HG02943 (cell line): ENCODE data around the gene TCEA2.

Experiments
- ATAC-seq: cut with Tn5 transposase; IDR thresholded peaks from one replicate; pipeline ENCODE4 v1.9.1; 2021; ENCODE audit warnings: mild to moderate bottlenecking, low read depth, moderate library complexity; ENCODE audit not compliant: unreplicated experiment

The TCEA2 gene

DNA sequence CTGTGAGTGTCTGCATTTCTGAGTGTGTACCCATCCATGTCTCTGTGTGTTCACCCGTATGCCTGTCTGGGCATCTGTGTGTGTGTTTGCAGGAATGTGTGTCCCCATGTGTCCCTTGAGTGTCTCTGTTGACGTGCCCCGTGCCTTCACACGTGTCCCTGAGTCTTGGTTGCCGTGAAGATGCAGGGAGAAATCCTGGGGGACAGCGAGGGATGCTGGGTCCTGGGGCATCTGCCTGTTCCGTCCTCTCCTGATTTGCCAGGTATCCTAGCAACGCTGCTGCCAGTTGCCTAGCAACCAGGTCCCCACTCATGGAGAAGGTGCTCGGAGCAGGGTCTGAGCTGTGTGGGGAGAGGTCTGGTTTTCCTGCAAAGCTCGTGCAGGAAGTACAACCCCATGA lies 27.2 kb downstream of the TCEA2 start:
- ATAC-seq = no peak

DNA sequence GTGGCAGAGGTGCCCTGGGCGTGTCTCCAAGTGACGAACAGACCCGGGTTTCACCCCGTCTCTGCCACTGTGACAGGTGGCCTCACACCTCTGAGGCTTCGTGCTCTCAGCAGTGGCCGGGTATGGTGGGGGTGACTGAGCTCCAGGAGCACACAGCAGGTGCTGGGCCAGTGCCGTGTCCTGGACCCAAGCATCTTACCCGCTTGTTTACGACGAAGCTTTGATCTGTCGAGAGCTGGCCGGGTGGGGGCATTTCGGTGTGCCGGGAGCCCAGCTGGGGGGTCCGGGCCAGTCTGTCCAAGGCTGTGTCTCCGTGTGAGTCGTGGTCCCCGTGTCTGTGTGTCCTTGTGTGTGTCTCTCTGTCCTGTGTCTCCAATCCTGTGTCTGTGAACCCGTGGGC lies 28.3 kb downstream of the TCEA2 start:
- no peak for ATAC-seq

DNA sequence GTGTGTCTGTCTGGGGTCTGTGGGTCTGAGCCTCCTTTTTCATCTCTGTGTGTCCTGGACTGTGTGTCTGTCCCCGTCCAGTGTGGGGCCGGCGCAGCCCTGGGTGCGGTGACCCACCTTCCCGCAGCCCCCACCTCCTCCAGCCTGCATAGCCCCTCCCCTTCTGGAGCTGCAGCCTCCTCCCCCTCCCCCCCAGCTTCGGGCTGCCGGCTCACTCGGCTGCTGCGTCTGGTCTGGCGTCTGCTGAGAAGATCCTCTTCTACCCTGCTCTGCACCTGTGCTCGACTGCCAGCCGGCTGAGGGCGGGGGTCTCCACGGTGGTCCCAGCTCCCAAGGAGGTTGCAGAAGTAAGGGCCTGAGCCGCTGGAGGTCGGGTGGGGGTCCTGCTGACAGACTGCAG lies 28.8 kb downstream of the TCEA2 start:
- ATAC-seq = no peak

DNA sequence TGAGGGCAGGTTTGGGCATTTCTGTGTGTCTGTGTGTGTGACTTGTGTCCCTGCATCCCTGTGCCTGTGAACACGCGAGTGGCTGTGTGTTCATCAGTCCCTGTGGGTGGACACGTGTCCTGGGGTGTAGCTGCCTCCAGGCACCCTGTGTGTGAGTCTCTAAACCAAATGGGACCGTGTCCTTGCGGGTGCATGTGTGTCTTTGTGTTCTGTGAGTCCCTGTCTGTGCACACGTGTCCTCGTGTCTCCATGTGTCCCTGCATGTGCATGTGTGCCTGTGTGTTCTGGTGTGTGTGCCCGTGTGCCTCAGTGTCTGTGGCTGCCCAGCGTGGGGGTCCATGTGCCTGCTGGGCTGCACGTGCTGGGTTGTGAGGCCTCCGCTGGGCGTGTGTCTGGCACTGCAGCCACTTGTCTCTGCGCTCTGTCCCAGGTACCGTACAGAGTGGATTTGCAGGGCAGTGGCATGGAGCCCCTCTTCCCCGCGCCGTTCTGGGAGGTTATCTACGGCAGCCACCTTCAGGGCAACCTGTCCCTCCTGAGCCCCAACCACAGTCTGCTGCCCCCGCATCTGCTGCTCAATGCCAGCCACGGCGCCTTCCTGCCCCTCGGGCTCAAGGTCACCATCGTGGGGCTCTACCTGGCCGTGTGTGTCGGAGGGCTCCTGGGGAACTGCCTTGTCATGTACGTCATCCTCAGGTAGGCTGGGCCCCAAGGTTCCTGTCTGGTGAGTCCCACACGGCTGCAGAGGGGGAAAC lies 29.4 kb downstream of the TCEA2 start:
- ATAC-seq = no peak

DNA sequence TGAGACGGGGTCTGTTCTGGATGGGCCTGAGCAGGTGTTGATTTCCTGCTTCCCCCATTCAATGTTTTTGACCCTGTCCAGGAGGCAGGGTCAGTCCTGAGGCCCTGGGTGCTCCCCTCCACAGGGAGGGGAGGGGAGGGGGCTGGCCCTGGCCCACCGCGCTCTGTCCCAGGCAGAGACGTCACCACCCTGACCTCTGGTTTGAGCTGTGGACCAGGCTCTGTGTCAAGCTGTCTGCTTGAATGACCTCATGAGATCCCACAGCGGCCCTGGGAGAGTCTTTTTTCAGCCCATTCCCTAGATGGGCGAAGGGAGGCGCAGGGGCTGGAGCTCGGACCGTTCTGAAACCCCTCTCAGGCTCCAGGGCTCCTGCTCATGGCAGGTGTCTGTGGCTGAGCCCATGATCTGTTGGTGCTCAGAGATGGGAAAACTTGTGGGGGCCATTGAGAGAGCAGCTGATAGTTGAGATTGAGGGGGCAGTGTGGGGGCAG lies 30.1 kb downstream of the TCEA2 start:
- ATAC-seq = no peak

DNA sequence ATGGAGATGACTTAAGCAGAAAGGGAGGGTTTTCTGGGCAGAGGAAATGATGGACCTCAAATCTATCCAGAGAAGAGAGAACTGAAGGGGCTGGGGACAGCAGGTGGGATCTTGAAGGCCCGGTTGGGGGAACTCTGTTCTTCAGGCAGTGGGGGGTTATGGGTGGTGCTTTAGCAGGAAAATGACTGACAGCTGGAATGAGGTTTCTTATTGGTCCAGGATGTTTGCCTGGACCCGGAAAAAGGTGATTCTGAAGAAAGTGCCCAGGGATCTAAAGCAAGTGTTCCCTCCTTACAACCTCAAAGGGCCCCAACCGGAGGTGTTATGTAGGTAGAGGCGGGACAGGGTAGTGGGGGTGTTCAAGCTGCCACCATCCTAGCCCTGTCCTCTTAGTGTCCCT lies 32.5 kb downstream of the TCEA2 start:
- no peak for ATAC-seq

DNA sequence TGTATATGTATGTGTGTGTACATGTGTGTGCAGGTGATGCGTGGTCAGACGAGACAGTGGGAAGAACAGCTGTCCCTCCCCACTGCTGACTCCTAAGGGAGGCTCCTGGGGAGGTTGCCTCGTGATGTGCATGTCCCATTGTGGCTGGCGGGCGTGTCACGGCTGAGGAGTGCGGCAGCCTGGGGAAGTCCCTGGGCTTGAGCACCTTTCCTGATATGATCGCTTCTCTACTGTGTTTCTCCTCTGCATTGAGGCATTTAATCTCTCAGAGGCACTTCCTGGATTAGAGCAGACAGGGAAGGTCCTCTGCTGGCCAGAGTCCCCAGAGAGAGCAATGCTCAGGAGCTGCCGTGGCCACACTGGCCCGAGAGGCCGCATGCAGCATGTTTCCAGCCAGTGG lies 32.9 kb downstream of the TCEA2 start:
- ATAC-seq = no peak

DNA sequence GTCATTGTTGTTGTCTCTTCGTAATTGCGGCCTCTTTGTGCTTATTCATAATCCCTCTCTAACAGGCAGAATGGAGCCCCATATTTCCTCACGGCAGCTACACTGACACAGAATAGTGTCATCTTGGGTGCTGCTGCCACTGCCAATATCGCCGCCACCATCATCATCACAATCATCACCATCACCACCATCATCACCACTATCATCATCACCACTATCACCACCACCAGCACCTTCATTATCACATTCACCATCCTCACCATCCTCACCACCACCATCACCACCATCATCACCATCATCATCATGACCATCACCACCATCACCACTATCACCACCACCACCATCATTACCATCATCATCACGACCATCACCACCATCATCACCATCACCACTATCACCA lies 33.5 kb downstream of the TCEA2 start:
- ATAC-seq = no peak

DNA sequence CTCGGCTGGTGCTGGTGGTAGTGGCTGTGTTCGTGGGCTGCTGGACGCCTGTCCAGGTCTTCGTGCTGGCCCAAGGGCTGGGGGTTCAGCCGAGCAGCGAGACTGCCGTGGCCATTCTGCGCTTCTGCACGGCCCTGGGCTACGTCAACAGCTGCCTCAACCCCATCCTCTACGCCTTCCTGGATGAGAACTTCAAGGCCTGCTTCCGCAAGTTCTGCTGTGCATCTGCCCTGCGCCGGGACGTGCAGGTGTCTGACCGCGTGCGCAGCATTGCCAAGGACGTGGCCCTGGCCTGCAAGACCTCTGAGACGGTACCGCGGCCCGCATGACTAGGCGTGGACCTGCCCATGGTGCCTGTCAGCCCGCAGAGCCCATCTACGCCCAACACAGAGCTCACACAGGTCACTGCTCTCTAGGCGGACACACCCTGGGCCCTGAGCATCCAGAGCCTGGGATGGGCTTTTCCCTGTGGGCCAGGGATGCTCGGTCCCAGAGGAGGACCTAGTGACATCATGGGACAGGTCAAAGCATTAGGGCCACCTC lies 35.5 kb downstream of the TCEA2 start:
- ATAC-seq = no peak

DNA sequence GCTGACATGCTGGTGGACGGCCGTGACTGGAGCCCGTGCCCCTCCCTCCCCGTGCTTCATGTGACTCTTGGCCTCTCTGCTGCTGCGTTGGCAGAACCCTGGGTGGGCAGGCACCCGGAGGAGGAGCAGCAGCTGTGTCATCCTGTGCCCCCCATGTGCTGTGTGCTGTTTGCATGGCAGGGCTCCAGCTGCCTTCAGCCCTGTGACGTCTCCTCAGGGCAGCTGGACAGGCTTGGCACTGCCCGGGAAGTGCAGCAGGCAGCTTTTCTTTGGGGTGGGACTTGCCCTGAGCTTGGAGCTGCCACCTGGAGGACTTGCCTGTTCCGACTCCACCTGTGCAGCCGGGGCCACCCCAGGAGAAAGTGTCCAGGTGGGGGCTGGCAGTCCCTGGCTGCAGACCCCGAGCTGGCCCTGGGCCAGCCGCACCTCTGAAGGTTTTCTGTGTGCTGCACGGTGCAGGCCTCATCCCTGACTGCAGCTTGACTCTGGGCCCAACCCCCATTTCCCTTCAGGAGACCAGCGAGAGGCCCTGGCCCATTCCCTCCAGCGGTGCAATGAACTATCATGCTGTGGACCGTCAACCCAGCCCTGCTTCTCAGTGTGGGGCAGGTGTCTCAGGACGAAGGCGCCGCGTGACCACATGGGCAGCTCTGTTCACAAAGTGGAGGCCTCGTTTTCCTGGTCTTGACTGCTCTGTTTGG lies 36.2 kb downstream of the TCEA2 start:
- no peak for ATAC-seq

DNA sequence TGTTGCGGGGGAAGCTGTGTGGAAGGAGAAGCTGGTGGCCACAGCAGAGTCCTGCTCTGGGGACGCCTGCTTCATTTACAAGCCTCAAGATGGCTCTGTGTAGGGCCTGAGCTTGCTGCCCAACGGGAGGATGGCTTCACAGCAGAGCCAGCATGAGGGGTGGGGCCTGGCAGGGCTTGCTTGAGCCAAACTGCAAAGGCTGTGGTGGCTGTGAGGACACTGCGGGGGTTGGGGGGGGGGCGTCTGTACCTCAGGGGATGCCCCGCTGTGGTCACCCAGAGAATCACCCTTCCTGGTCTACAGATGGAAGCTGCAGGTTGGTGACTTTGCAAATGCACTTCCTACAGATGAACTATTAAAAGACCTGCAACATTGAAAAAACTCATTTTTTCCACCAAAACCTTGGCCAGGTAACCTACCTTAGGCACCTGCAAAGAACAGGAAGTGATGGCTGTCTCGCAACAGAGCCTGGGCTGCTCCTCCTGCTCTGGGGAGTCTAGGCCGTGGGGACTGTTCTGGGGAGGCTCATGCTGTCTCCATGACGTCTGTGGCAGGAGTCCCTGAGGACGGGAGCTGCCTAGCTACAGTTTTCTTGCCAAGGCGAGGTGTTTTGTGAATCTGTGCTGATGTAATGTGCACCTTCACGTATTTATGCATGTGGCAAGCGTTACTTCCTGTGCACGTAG lies 37.0 kb downstream of the TCEA2 start:
- no peak for ATAC-seq

DNA sequence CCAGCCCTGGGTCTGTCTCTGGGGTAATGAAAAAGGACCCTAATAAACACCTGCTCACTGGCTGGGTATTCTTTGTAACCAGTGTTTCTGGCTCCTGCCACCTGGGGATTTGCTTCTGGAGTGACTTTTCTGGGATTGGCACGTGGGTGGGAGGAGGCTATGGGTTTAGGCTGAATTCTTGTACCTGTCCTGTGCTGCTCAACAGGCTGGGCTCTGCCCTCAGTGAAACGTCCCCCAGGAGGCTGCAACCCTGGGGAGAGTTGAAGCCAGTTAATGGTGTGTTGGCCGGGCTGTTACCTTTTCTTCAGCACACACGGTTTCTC lies 37.5 kb downstream of the TCEA2 start:
- ATAC-seq = no peak

DNA sequence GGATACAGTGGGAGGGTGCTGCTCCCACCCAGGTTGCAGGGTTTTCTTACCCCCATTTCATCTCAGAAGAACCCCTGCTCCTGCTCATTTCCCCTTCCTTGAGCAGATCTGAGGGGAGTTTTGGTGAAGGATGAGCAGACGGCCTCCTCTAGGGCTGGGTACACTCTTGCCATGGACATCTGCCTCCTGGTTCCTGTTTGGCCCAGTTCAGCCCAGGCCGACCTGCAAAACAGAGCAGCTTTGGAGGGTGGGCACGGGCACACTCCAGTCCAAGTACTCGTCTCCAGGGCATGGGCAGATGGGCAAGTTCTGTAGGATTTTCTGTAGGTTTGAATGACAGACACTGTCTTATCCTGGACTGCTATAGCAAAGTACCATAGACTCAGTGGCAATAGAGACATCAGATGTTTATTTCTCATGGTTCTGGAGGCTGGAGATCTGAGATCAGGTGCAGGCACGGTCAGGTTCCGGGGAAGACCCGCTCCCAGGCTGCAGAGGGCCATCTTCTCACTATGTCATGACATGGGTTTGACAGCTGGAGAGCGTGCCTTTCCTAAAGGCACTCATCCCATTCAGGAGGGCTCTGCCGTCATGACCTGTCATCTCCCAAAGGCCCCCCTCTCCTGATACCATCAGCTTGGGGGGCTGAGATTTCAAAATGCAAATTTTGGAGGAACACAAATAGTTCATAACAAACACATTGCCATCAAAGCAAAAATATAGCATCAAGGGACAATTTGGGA lies 38.1 kb downstream of the TCEA2 start:
- no peak for ATAC-seq

DNA sequence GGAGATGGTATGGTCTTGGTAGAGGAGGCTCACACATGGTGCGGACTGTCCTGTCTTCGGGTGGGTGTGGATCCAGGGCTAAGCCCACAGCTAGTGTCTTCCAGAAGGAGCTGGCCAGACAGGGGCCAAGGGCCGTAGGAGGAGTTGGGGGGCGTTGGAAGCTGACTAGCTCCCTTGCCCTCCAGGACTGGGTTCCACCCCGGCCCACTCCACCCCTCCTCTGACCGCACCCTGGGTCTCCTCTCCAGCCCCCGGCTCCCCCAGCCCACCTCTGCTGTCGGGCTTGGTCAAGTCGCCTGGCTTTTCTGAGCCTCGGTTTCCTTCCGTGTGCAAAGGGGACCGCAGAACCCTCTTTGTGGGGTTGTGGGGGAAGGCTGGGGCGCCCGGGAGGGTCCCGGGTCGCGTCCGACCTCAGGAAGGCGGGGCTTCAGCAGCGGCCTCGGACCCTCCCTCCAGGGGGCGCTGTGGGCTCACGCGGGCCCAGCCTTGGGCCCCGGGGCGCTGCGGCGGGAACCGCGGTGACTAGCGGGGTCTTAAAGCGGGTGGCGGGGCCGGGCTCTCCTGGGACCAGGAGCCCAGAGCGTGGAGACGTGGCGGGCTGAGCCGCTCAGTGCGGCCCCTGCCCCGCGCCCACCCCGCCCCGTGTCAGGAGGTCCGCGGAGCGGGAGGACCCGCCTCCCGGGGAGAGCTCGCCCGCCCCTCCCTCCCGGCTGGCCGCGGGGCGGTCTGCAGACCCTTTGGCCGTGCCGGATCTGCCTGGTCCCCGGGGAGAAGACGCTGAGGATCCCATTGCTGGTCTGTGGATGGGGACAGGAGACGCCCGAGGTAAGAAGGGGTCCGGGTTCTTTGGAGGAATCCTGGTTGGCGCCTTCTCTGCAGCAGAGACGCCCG lies 39.0 kb downstream of the TCEA2 start:
- ATAC-seq = no peak

DNA sequence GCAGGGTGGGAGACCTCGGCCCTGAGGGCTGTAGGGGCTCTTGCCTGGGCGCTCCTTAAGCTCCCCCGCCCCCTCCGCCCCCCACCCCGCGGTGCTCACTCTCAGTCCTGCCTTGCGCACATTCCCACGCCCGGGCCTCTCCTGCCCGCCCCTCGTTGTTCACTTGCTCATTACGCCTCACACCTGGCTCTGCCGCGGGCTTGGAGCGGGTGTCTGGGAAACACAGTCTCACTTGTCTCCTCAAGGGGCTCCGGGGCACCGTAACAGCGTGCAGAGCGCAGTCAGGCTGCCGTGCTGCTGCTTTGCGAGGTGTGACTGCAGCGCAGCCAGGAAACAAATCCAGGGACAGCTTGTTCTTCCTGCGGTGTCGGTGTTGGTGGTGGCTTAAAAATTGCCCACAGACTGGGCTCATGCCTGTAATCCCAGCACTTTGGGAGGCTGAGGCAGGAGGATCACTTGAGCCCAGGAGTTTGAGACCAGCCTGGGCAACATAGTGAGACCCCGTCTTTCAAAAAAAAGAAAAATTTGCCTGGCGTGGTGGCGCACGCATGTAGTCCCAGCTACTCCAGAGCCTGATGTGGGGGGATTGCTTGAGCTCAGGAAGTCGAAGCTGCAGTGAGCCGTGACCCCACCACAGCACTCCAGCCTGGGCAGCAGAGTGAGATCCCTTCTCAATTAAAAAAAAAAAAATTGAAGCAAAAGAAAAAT lies 39.8 kb downstream of the TCEA2 start:
- no peak for ATAC-seq

DNA sequence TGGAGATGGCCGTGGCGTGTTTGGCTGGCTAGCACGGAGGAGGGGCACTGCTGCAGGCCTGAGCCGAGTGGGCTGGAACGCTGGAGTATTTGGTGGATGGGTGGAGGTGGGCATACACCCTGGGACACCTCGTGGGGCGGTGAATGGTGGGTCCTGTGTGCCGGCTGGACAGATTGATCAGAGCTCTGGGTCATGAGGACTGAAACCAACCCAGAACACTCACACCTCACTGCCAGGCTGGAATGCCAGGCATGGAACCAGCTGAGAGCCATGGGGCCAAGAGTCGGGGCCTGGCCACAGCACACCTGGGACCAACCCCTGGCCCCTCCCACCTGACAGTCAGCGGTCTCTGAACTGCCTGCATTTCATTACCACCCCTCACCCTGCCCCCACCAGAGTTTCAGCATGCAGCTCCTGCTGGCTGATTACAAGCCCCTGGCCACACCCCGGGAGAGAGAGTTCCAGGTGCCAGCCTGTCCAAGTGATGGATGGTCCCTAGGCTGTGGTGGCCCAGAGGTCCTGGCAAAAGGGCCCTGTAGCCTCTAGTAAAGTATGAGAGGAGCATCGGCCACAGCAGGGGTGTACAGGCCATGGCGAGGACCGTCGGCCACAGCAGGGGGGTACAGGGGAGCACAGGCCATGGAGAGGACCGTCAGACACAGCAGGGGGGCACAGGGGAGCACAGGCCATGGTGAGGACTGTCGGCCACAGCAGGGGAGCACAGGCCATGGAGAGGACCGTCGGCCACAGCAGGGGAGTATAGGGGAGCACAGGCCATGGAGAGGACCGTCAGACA lies 41.1 kb downstream of the TCEA2 start:
- no peak for ATAC-seq

DNA sequence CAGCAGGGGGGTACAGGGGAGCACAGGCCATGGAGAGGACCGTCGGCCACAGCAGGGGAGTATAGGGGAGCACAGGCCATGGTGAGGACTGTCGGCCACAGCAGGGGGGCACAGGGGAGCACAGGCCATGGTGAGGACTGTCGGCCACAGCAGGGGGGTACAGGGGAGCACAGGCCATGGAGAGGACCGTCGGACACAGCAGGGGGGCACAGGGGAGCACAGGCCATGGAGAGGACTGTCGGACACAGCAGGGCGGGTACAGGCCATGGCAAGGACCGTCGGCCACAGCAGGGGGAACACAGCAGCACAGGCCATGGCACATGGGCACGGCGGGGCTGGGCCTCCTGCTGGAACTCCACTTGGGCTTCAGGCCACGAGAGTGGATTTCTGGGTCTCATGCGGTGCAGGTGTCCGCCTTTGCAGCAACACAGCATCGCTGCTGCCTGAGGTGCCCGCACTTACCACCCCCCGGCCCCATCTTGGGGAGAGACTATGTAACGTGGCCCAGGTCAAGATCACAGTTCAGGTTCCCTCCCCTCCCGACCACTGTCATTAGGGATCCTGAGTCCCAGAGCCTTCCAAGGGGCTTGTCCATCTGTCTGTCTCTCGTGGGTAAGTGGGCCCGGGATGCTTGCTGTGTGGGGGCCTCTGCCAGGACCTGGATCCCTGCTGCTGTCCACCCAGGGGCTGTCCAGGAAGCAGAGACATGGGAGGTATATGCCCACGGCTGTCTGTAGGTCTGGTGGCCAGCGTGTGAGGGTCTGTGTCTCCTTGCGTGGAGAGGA lies 41.9 kb downstream of the TCEA2 start:
- no peak for ATAC-seq
